ENCODE data around the gene SYPL2.
A peak's percentile ranks its signal among the peaks of the same experiment; 100 is the strongest.

The SYPL2 gene

GRCh38 chr1:109509176-109510134 lies 43.1 kb downstream of the SYPL2 start, which contains the start of gene AMIGO1:
Gene AMIGO1 (minus strand): TSS chr1:109509727. CDS start chr1:109508912, 815 bp downstream.
- peak within 1 kb of the TSS; percentile 40 for H3K4me3 ChIP-seq (ENCODE audit: low read length)
- H3K36me3 ChIP-seq (ENCODE audit: control insufficient read depth, insufficient read depth, low read length) = no peaks in the 10 kb centered on the region
- peak within 1 kb of the TSS; percentile 50 for H3K9ac ChIP-seq (ENCODE audit: low read length)
- H3K9me3 ChIP-seq (ENCODE audit: control insufficient read depth, low read length) = no peaks in the 10 kb centered on the region
- peaks cover 5% of the 10 kb centered on the region for H3K4me1 ChIP-seq (ENCODE audit: control insufficient read depth, insufficient read depth, low read length)
- peaks cover 4% of the 10 kb centered on the region for H3K27me3 ChIP-seq (ENCODE audit: control insufficient read depth, insufficient read depth, low read length)

DNA sequence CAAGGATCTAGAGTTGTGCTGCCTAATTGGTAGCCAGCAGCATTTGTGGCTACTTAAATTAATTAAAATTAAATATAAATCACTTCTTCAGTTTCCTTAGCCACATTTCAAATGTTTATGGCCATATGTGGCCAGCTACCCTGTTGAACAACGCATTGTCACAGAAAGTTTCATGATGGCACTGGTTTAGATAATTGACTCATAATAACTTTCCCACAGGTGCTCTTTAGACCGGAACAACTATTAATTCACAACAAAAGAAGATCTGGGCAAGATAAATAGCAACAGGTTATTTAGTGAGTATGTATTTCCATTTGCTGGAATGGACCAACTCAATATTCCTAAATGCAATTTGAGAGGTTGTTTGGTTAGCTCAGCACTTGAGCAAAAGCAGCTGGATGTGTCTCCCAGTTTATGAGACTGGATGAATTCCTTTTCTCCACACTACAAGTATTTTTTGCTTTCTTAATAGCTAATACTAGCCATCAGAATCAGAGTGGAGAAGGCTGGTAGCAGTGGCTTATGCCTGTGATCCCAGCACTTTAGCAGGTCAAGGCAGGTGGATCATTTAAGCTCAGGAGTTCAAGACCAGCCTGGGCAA lies 46.9 kb downstream of the SYPL2 start:
- Histone ChIP-seq H3K4me1 (ENCODE audit: control insufficient read depth, insufficient read depth, low read length) (peaks cover 12% of the 10 kb centered on the region), H3K9ac (ENCODE audit: low read length) (no peak overlapping the region), H3K27me3 (ENCODE audit: control insufficient read depth, insufficient read depth, low read length) (peaks cover 4% of the 10 kb centered on the region), H3K4me3 (ENCODE audit: low read length) (no peak overlapping the region), H3K9me3 (ENCODE audit: control insufficient read depth, low read length) (no peaks in the 10 kb centered on the region), H3K36me3 (ENCODE audit: control insufficient read depth, insufficient read depth, low read length) (no peaks in the 10 kb centered on the region)

GRCh38 chr1:109514846-109515245 lies 48.5 kb downstream of the SYPL2 start:
- peaks cover 7% of the 10 kb centered on the region for H3K4me1 ChIP-seq (ENCODE audit: control insufficient read depth, insufficient read depth, low read length)
- H3K4me3 ChIP-seq (ENCODE audit: low read length) = no peak overlapping the region
- no peaks in the 10 kb centered on the region for H3K9me3 ChIP-seq (ENCODE audit: control insufficient read depth, low read length)
- H3K27me3 ChIP-seq (ENCODE audit: control insufficient read depth, insufficient read depth, low read length) = peaks cover 4% of the 10 kb centered on the region
- H3K9ac ChIP-seq (ENCODE audit: low read length) = no peak overlapping the region
- no peaks in the 10 kb centered on the region for H3K36me3 ChIP-seq (ENCODE audit: control insufficient read depth, insufficient read depth, low read length)

GRCh38 chr1:109516872-109517271 lies 50.5 kb downstream of the SYPL2 start:
- H3K9ac ChIP-seq (ENCODE audit: low read length) = no peak overlapping the region
- H3K27me3 ChIP-seq (ENCODE audit: control insufficient read depth, insufficient read depth, low read length) = peaks cover 2% of the 10 kb centered on the region
- no peak overlapping the region for H3K4me3 ChIP-seq (ENCODE audit: low read length)
- no peaks in the 10 kb centered on the region for H3K36me3 ChIP-seq (ENCODE audit: control insufficient read depth, insufficient read depth, low read length)
- H3K9me3 ChIP-seq (ENCODE audit: control insufficient read depth, low read length) = no peaks in the 10 kb centered on the region
- peaks cover 7% of the 10 kb centered on the region for H3K4me1 ChIP-seq (ENCODE audit: control insufficient read depth, insufficient read depth, low read length)

DNA sequence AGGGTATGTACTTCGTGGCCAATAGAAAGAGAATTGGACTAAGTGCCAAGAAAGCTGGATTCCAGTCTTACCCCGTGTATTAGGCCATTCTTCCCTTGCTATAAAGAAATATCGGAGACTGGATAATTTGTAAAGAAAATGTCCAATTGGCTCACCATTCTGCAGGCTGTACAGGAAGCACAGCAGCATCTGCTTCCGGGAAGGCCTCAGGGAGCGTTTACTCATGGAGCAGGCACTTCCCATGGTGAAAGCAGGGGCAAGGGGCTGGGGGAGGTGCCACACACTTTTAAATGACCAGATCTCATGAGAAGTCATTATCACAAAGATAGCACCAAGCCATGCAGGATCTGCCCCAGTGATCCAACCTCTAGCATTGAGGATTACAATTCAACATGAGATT lies 51.0 kb downstream of the SYPL2 start:
- Histone ChIP-seq H3K27me3 (ENCODE audit: control insufficient read depth, insufficient read depth, low read length) (peaks cover 3% of the 10 kb centered on the region), H3K36me3 (ENCODE audit: control insufficient read depth, insufficient read depth, low read length) (no peaks in the 10 kb centered on the region), H3K4me3 (ENCODE audit: low read length) (no peak overlapping the region), H3K9ac (ENCODE audit: low read length) (no peak overlapping the region), H3K9me3 (ENCODE audit: control insufficient read depth, low read length) (no peaks in the 10 kb centered on the region), H3K4me1 (ENCODE audit: control insufficient read depth, insufficient read depth, low read length) (peaks cover 7% of the 10 kb centered on the region)

DNA sequence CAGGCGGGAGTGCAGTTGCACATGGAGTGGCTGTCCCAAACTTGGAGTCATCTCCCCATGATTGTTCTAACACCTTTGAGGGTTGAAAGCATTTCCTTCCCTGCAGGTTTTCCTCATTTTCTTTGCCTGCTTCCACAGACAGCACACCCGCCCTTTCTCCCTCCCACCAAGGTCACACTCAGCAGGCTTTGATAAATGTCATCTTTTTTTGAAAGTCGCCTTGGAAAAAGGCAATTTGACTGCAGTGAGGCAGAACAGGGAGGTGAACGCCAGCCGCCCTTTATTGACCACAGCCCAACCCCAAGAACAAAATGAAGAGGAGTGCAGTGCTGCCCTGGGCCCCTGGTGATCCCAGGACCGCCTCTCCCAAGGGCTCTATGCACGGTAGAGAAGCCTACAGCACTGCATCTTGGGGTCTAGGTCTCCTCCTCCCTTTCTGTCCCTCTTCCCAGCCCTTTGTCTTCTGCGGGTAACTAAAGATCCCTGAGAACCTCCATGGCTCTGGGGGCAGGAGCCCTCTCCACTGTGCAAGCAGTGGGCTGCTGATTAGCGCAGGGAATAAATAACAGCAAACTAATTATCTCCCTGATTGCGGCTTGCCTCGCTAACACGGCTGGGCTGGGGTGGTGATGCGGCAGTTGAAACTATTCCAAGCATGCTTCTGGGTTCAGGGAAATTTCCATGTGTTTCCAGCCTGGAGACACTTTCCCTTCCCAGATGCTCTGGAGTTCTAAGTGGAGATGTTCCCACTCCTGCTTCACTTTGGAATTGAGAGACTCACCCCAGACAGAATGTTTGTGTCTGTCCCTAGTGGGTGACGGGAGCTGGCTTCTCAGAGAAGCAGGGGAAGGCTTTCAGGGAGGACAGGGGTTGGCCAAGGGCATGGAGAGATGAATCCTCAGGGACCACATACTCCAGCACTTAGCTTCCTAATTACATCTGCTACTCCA lies 54.9 kb downstream of the SYPL2 start:
- peaks cover 3% of the 10 kb centered on the region for H3K27me3 ChIP-seq (ENCODE audit: control insufficient read depth, insufficient read depth, low read length)
- H3K9me3 ChIP-seq (ENCODE audit: control insufficient read depth, low read length) = no peaks in the 10 kb centered on the region
- peaks cover 7% of the 10 kb centered on the region for H3K4me1 ChIP-seq (ENCODE audit: control insufficient read depth, insufficient read depth, low read length)
- H3K4me3 ChIP-seq (ENCODE audit: low read length) = no peak overlapping the region
- H3K9ac ChIP-seq (ENCODE audit: low read length) = no peak overlapping the region
- no peaks in the 10 kb centered on the region for H3K36me3 ChIP-seq (ENCODE audit: control insufficient read depth, insufficient read depth, low read length)

GRCh38 chr1:109522026-109522425 lies 55.7 kb downstream of the SYPL2 start:
- H3K36me3 ChIP-seq (ENCODE audit: control insufficient read depth, insufficient read depth, low read length) = no peaks in the 10 kb centered on the region
- H3K27me3 ChIP-seq (ENCODE audit: control insufficient read depth, insufficient read depth, low read length) = peaks cover 3% of the 10 kb centered on the region
- H3K4me3 ChIP-seq (ENCODE audit: low read length) = no peak overlapping the region
- no peak overlapping the region for H3K9ac ChIP-seq (ENCODE audit: low read length)
- H3K9me3 ChIP-seq (ENCODE audit: control insufficient read depth, low read length) = no peaks in the 10 kb centered on the region
- peaks cover 1% of the 10 kb centered on the region for H3K4me1 ChIP-seq (ENCODE audit: control insufficient read depth, insufficient read depth, low read length)

GRCh38 chr1:109523706-109524105 lies 57.4 kb downstream of the SYPL2 start:
- H3K9me3 ChIP-seq (ENCODE audit: control insufficient read depth, low read length) = no peaks in the 10 kb centered on the region
- H3K4me1 ChIP-seq (ENCODE audit: control insufficient read depth, insufficient read depth, low read length) = no peaks in the 10 kb centered on the region
- no peak overlapping the region for H3K4me3 ChIP-seq (ENCODE audit: low read length)
- H3K9ac ChIP-seq (ENCODE audit: low read length) = no peak overlapping the region
- peaks cover 3% of the 10 kb centered on the region for H3K27me3 ChIP-seq (ENCODE audit: control insufficient read depth, insufficient read depth, low read length)
- no peaks in the 10 kb centered on the region for H3K36me3 ChIP-seq (ENCODE audit: control insufficient read depth, insufficient read depth, low read length)

- Histone ChIP-seq H3K36me3 (ENCODE audit: control insufficient read depth, insufficient read depth, low read length) (no peaks in the 10 kb centered on the region), H3K4me1 (ENCODE audit: control insufficient read depth, insufficient read depth, low read length) (peaks cover under 1% of the 10 kb centered on the region), H3K4me3 (ENCODE audit: low read length) (no peak overlapping the region), H3K9me3 (ENCODE audit: control insufficient read depth, low read length) (no peaks in the 10 kb centered on the region), H3K9ac (ENCODE audit: low read length) (no peak overlapping the region), H3K27me3 (ENCODE audit: control insufficient read depth, insufficient read depth, low read length) (no peaks in the 10 kb centered on the region)
Measured at GRCh38 chr1:109527098-109527811, 60.9 kb downstream of the SYPL2 start.

DNA sequence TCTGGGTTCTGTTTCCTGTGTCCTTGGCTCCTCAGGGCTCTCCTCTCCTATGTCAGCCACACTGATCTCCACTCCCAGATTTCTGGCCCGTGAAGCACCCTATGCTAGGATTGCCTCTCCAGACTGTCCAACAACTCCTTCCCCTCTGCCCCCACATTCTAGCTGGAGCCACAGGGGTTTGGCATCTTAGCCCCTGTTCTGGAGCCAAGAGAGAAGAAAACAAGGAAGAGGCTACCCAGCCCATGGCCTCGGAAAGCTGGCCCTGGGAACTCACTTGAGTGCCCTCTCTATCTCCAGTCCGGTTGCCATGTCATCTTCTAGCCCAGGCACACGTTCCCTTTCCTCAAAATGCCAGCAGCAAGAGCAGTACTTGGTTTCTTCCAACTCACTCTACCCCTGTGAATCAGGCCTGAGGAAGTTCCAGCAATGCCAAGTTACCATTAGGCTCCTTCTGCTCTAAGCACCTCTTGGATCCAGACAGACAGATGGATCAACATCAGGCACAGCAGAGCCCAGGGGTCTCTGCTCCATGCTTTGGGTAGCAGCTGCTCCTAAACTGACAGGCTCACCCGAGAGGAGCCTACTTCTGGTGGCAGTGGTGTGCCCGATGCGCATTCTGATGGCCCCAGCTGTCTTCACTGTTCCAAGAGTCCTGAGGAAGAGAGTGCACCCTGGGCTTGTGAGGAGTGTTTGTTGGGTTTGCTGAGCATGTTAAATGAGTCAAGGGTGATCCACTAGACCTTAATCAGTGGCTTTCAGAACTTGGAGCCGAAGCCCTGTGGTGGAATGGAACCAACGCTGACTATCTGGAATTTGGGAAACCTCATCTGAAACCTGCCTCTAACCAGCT lies 61.7 kb downstream of the SYPL2 start:
- Histone ChIP-seq H3K27me3 (ENCODE audit: control insufficient read depth, insufficient read depth, low read length) (no peaks in the 10 kb centered on the region), H3K9me3 (ENCODE audit: control insufficient read depth, low read length) (no peaks in the 10 kb centered on the region), H3K4me1 (ENCODE audit: control insufficient read depth, insufficient read depth, low read length) (peaks cover 6% of the 10 kb centered on the region), H3K9ac (ENCODE audit: low read length) (no peak overlapping the region), H3K4me3 (ENCODE audit: low read length) (no peak overlapping the region), H3K36me3 (ENCODE audit: control insufficient read depth, insufficient read depth, low read length) (no peaks in the 10 kb centered on the region)
